Gastrocnemius medialis (tissue), 4 donors: ENCODE results near the gene RPS6KA1.
"Not testable (repeated sequence)": the region's sequence is repeated elsewhere in the genome, so short reads cannot be mapped to it uniquely, and the experiment has no call there.

Experiments used
- POLR2A ChIP-seq, 2 donors: fragments of 450-650 bp; IDR thresholded peaks; one replicate each; pipeline ENCODE4 v1.6.1; 2017; ENCODE audit warnings: antibody characterized with exemption in 2 of 2, mild to moderate bottlenecking in 2 of 2, moderate library complexity in 2 of 2
- TF ChIP-seq, protein P1 (sequence below), 5 experiments: fragments of 450-650 bp in 3 of 5; fragments of 200-600 bp in 2 of 5; sonication (generic) in 2 of 5; IDR thresholded peaks in 4 of 5; conservative IDR thresholded peaks in 1 of 5; 1 replicate in 4 of 5; 2 replicates in 1 of 5; pipeline ENCODE4 v1.5.1; 2016 to 2019; ENCODE audit warnings: antibody characterized with exemption in 5 of 5, mild to moderate bottlenecking in 3 of 5, moderate library complexity in 3 of 5

DNA sequence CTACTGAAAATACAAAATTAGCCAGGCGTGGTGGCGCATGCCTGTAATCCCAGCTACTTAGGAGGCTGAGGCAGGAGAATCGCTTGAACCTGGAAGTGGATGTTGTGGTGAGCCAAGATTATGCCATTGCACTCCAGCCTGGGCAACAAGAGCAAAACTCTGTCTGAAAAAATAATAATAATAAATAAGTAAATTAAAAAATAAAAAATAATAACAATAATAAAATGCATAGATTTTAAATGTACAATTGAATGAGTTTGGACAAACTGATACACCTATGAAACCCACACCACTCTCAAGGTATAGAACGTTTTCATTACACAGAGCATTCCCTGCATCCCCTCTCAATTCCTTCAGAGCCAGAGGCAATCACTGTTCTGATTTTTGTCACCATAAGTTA lies 55.0 kb downstream of the RPS6KA1 start:
- TF ChIP-seq POLR2A (IDR thresholded peaks at IDR 0.05): not testable (repeated sequence)
- TF ChIP-seq, protein P1, sequence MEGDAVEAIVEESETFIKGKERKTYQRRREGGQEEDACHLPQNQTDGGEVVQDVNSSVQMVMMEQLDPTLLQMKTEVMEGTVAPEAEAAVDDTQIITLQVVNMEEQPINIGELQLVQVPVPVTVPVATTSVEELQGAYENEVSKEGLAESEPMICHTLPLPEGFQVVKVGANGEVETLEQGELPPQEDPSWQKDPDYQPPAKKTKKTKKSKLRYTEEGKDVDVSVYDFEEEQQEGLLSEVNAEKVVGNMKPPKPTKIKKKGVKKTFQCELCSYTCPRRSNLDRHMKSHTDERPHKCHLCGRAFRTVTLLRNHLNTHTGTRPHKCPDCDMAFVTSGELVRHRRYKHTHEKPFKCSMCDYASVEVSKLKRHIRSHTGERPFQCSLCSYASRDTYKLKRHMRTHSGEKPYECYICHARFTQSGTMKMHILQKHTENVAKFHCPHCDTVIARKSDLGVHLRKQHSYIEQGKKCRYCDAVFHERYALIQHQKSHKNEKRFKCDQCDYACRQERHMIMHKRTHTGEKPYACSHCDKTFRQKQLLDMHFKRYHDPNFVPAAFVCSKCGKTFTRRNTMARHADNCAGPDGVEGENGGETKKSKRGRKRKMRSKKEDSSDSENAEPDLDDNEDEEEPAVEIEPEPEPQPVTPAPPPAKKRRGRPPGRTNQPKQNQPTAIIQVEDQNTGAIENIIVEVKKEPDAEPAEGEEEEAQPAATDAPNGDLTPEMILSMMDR (IDR thresholded peaks at IDR 0.05 in 4 of 5, conservative IDR thresholded peaks at IDR 0.05 in 1 of 5): not testable (repeated sequence)
